KMS-11 (cell line): ENCODE measurements around the gene SIRT2.

Experiments
- H2AFZ ChIP-seq: fragments of 200-600 bp; sonication (generic); 2 replicates; pipeline ENCODE4 v1.6.1; 2016; ENCODE audit warnings: antibody characterized with exemption, mixed run types, low read depth
- H3K27ac ChIP-seq: fragments of 200-600 bp; sonication (generic); 2 replicates; pipeline ENCODE4 v1.6.1; 2016; ENCODE audit warnings: mild to moderate bottlenecking, mixed run types
- H3K27me3 ChIP-seq: fragments of 200-600 bp; sonication (generic); 2 replicates; pipeline ENCODE4 v1.6.1; 2017; ENCODE audit warnings: mild to moderate bottlenecking, low read depth, mixed run types, moderate library complexity; ENCODE audit not compliant: insufficient read depth
- H3K36me3 ChIP-seq: fragments of 200-600 bp; sonication (generic); 2 replicates; pipeline ENCODE4 v1.6.1; 2017; ENCODE audit warnings: mild to moderate bottlenecking, mixed run types; ENCODE audit not compliant: insufficient read depth
- H3K4me1 ChIP-seq: fragments of 200-600 bp; sonication (generic); 2 replicates; pipeline ENCODE4 v1.6.1; 2016; ENCODE audit warnings: mild to moderate bottlenecking, low read depth, mixed run types; ENCODE audit not compliant: poor library complexity, severe bottlenecking
- H3K4me2 ChIP-seq: fragments of 200-600 bp; sonication (generic); 2 replicates; pipeline ENCODE4 v1.7.0; 2016; ENCODE audit warnings: mild to moderate bottlenecking, mixed run types
- H3K4me3 ChIP-seq: fragments of 200-600 bp; sonication (generic); IDR thresholded peaks from 2 replicates; pipeline ENCODE4 v1.6.1; 2017; ENCODE audit warnings: low read depth, low read length, mixed read lengths; ENCODE audit not compliant: insufficient read depth
- H3K79me2 ChIP-seq: fragments of 200-600 bp; sonication (generic); 2 replicates; pipeline ENCODE4 v1.6.1; 2016; ENCODE audit warnings: low read depth, mixed run types; ENCODE audit not compliant: insufficient read depth
- H3K9ac ChIP-seq: fragments of 200-600 bp; sonication (generic); 2 replicates; pipeline ENCODE4 v1.6.1; 2016; ENCODE audit warnings: mild to moderate bottlenecking, mixed run types
- H4K20me1 ChIP-seq: fragments of 200-600 bp; sonication (generic); 2 replicates; pipeline ENCODE4 v1.6.1; 2016; ENCODE audit warnings: mild to moderate bottlenecking, mixed run types; ENCODE audit not compliant: insufficient read depth
- CTCF ChIP-seq: fragments of 200-600 bp; sonication (generic); conservative IDR thresholded peaks from 2 replicates; pipeline ENCODE4 v1.6.1; 2017; ENCODE audit warnings: low read depth, mild to moderate bottlenecking, antibody characterized with exemption, low read length, moderate library complexity, mixed read lengths

The SIRT2 gene

GRCh38 chr19:38852231-38853044, 47.0 kb downstream of the SIRT2 start:
- Histone ChIP-seq H3K79me2 (peaks cover 22% of the 10 kb centered on the region), H3K4me2 (peak overlapping the region; percentile 81), H3K4me3 (no peak overlapping the region), H3K9ac (peak overlapping the region; percentile 92), H3K27ac (peak overlapping the region; percentile 80), H3K4me1 (peaks cover 31% of the 10 kb centered on the region), H3K27me3 (no peaks in the 10 kb centered on the region), H3K36me3 (peaks cover 9% of the 10 kb centered on the region; the same call in 1 of the 2 replicates), H2AFZ (peak overlapping the region; percentile 75), H4K20me1 (no peaks in the 10 kb centered on the region)
- TF ChIP-seq CTCF: no peak

- Histone ChIP-seq H3K9ac (peak overlapping the region; percentile 92), H3K27ac (peak overlapping the region; percentile 80), H2AFZ (peak overlapping the region; percentile 75; the same call in 1 of the 2 replicates), H3K4me1 (peaks cover 34% of the 10 kb centered on the region), H3K4me2 (peak overlapping the region; percentile 94), H3K36me3 (peaks cover 13% of the 10 kb centered on the region; the same call in 1 of the 2 replicates), H3K79me2 (peaks cover 29% of the 10 kb centered on the region), H3K27me3 (no peaks in the 10 kb centered on the region), H4K20me1 (no peaks in the 10 kb centered on the region), H3K4me3 (peak overlapping the region; percentile 39)
- TF ChIP-seq CTCF: no peak
Observed at GRCh38 chr19:38851622-38852230, 47.7 kb downstream of the SIRT2 start.

- peak overlapping the region; percentile 42; the same call in 1 of the 2 replicates for H2AFZ ChIP-seq
- H3K27ac ChIP-seq: peak overlapping the region; percentile 76
- H3K36me3 ChIP-seq: peaks cover 20% of the 10 kb centered on the region; the same call in 1 of the 2 replicates
- H3K4me2 ChIP-seq: peak overlapping the region; percentile 94
- H3K4me3 ChIP-seq: peak overlapping the region; percentile 39
- H3K9ac ChIP-seq: peak overlapping the region; percentile 65; the same call in 1 of the 2 replicates
- no peaks in the 10 kb centered on the region for H4K20me1 ChIP-seq
- 0 out of 2 replicates have a peak, but pooled peaks have one; percentile 23 for TF ChIP-seq CTCF
- H3K27me3 ChIP-seq: no peaks in the 10 kb centered on the region
- H3K4me1 ChIP-seq: peaks cover 39% of the 10 kb centered on the region
- peaks cover 35% of the 10 kb centered on the region for H3K79me2 ChIP-seq
Observed at GRCh38 chr19:38850976-38851621, 48.3 kb downstream of the SIRT2 start.

GRCh38 chr19:38850436-38850975, 48.9 kb downstream of the SIRT2 start:
- Histone ChIP-seq H3K27me3 (no peaks in the 10 kb centered on the region), H3K4me2 (peak overlapping the region; percentile 94), H3K79me2 (peaks cover 41% of the 10 kb centered on the region), H2AFZ (peak overlapping the region; percentile 42; the same call in 1 of the 2 replicates), H3K4me1 (peaks cover 43% of the 10 kb centered on the region), H3K4me3 (peak overlapping the region; percentile 39), H4K20me1 (no peaks in the 10 kb centered on the region), H3K27ac (peak overlapping the region; percentile 76), H3K36me3 (peaks cover 26% of the 10 kb centered on the region; the same call in 1 of the 2 replicates), H3K9ac (peak overlapping the region; percentile 65; the same call in 1 of the 2 replicates)
- no peak for TF ChIP-seq CTCF
